HCT116 (cell line): ENCODE measurements around the gene SEZ6L2. TPM values are rescaled to one million over a fixed set of nuclear protein-coding genes. Genes with fewer than 3 reads are reported as not detected.

Source experiments
- ATAC-seq: fragments of 200-7000 bp; cut with Tn5 transposase; 2 replicates; pipeline ENCODE4 v1.9.1; 2020; ENCODE audit warnings: mild to moderate bottlenecking, moderate library complexity
- BruUV-seq: library from RNA; stranded (reverse); fragments of 400-500 nt; replicated peaks from 2 replicates; lab custom pipeline; 2021; lab: Mats Ljungman, UMichigan
- CTCF ChIA-PET: fragments of 300-600 bp; sonication (Branson Sonifier 250); formaldehyde crosslinking; loops from one replicate; lab custom pipeline; 2021; ENCODE audit warnings: antibody characterized with exemption; lab: Charles Lee
- POLR2A ChIA-PET: fragments of 300-600, 350-600 bp; sonication (Branson Sonifier 250); formaldehyde crosslinking; loops from one replicate; lab custom pipeline; 2021; ENCODE audit warnings: antibody characterized with exemption; lab: Charles Lee
- RAD21 ChIA-PET, 2 experiments: fragments of 300-600 bp; sonication (Branson Sonifier 250); formaldehyde crosslinking; loops; one replicate each; lab custom pipeline; 2023; ENCODE audit warnings: low total read pairs in 2 of 2; ENCODE audit not compliant: uncharacterized antibody in 2 of 2, unreplicated experiment in 2 of 2, low non-redundant PET in 1 of 2; lab: Charles Lee
- DNase-seq: peaks from one replicate; pipeline ENCODE4 v3.0.0-alpha.2; 2010; ENCODE audit warnings: low read depth, low spot score
- H2AFZ ChIP-seq: fragments of 200-600 bp; shearing (Covaris generic), sonication (generic); 2 replicates; pipeline ENCODE4 v1.6.1; 2017; ENCODE audit warnings: low read depth, mixed run types, mixed read lengths, antibody characterized with exemption, low read length; ENCODE audit not compliant: poor library complexity, severe bottlenecking
- H3K27ac ChIP-seq: 2 replicates; pipeline ENCODE4 v1.5.1; 2012; ENCODE audit warnings: low read depth, low read length
- H3K27me3 ChIP-seq: fragments of 200-600 bp; sonication (generic); 2 replicates; pipeline ENCODE4 v1.6.1; 2016; ENCODE audit warnings: mixed run types, low read length, mixed read lengths; ENCODE audit not compliant: insufficient read depth
- H3K36me3 ChIP-seq, 2 experiments: fragments of 200-500 bp in 1 of 2; fragments of 200-600 bp in 1 of 2; sonication (Bioruptor generic) in 1 of 2; sonication (generic) in 1 of 2; 2 replicates each; pipeline versions ENCODE4 v1.5.1 to v1.6.1; 2014 to 2016; ENCODE audit warnings: low read length in 2 of 2, inconsistent platforms in 1 of 2, mixed read lengths in 1 of 2, mixed run types in 1 of 2; ENCODE audit not compliant: insufficient read depth in 2 of 2, control insufficient read depth in 1 of 2
- H3K4me1 ChIP-seq, 2 experiments: fragments of 200-600 bp in 1 of 2; sonication (generic) in 1 of 2; 2 replicates each; pipeline versions ENCODE4 v1.5.1 to v1.6.1; 2012 to 2017; ENCODE audit warnings: low read length in 2 of 2, inconsistent platforms in 1 of 2, mild to moderate bottlenecking in 1 of 2, mixed read lengths in 1 of 2, mixed run types in 1 of 2, moderate library complexity in 1 of 2; ENCODE audit not compliant: insufficient read depth in 2 of 2, control insufficient read depth in 1 of 2
- H3K4me2 ChIP-seq: fragments of 200-600 bp; sonication (generic); 2 replicates; pipeline ENCODE4 v1.6.1; 2017; ENCODE audit warnings: mixed run types, low read length, mixed read lengths
- H3K4me3 ChIP-seq, 2 experiments: fragments of 200-600 bp in 1 of 2; sonication (generic) in 1 of 2; replicated peaks in 1 of 2; 2 replicates each; pipeline ENCODE4 v1.5.1; 2011 to 2016; ENCODE audit warnings: low read length in 2 of 2, control low read depth in 1 of 2, low read depth in 1 of 2, mild to moderate bottlenecking in 1 of 2, mixed read lengths in 1 of 2, mixed run types in 1 of 2
- H3K79me2 ChIP-seq: fragments of 200-600 bp; sonication (generic); 2 replicates; pipeline ENCODE4 v1.6.1; 2017; ENCODE audit warnings: mild to moderate bottlenecking, mixed run types, low read length, moderate library complexity, mixed read lengths; ENCODE audit not compliant: insufficient read depth
- H3K9ac ChIP-seq: fragments of 200-600 bp; sonication (generic); 2 replicates; pipeline ENCODE4 v1.6.1; 2016; ENCODE audit warnings: low read length, mixed read lengths
- H3K9me2 ChIP-seq: fragments of 200-600 bp; sonication (generic), shearing (Covaris generic); 2 replicates; pipeline ENCODE4 v1.6.1; 2017; ENCODE audit warnings: mixed run types, mild to moderate bottlenecking, moderate library complexity; ENCODE audit not compliant: insufficient read depth
- H3K9me3 ChIP-seq, 2 experiments: fragments of 200-500 bp in 1 of 2; fragments of 200-600 bp in 1 of 2; sonication (Bioruptor generic) in 1 of 2; sonication (generic) in 1 of 2; 2 replicates each; pipeline ENCODE4 v1.6.1; 2014 to 2017; ENCODE audit warnings: low read length in 2 of 2, mixed read lengths in 2 of 2, inconsistent platforms in 1 of 2, low read depth in 1 of 2, mild to moderate bottlenecking in 1 of 2, mixed run types in 1 of 2, moderate library complexity in 1 of 2; ENCODE audit not compliant: control insufficient read depth in 1 of 2, insufficient read depth in 1 of 2
- H4K20me1 ChIP-seq: fragments of 200-600 bp; sonication (generic), shearing (Covaris generic); 2 replicates; pipeline ENCODE4 v1.6.1; 2017; ENCODE audit warnings: mixed run types, mild to moderate bottlenecking, moderate library complexity; ENCODE audit not compliant: insufficient read depth
- CBX3 ChIP-seq: IDR thresholded peaks from 2 replicates; pipeline ENCODE4 v1.6.1; 2012; ENCODE audit warnings: low read depth
- EGR1 ChIP-seq: IDR thresholded peaks from 2 replicates; pipeline ENCODE4 v1.6.1; 2012; ENCODE audit warnings: low read depth
- ELF1 ChIP-seq: IDR thresholded peaks from 2 replicates; pipeline ENCODE4 v1.6.1; 2012; ENCODE audit warnings: low read depth, borderline replicate concordance
- EZH2 ChIP-seq: fragments of 200-600 bp; sonication (generic); IDR thresholded peaks from 2 replicates; pipeline ENCODE4 v1.6.1; 2017; ENCODE audit warnings: antibody characterized with exemption, mixed run types
- EZH2phosphoT487 ChIP-seq: fragments of 200-600 bp; IDR thresholded peaks from 2 replicates; pipeline ENCODE4 v1.6.1; 2018; ENCODE audit warnings: antibody characterized with exemption, borderline replicate concordance
- RAD21 ChIP-seq: IDR thresholded peaks from 2 replicates; pipeline ENCODE4 v1.6.1; 2012; ENCODE audit warnings: low read depth, mild to moderate bottlenecking
- SIN3A ChIP-seq: IDR thresholded peaks from 2 replicates; pipeline ENCODE4 v1.6.1; 2012; ENCODE audit warnings: low read depth
- SP1 ChIP-seq: IDR thresholded peaks from 2 replicates; pipeline ENCODE4 v1.6.1; 2012; ENCODE audit warnings: low read depth
- SRF ChIP-seq: IDR thresholded peaks from 2 replicates; pipeline ENCODE4 v1.6.1; 2012; ENCODE audit warnings: low read depth
- TCF7L2 ChIP-seq: IDR thresholded peaks from 2 replicates; pipeline ENCODE4 v1.7.0; 2011; ENCODE audit warnings: borderline replicate concordance, inconsistent platforms; ENCODE audit not compliant: insufficient read depth, insufficient read length; ENCODE audit errors: extremely low read depth
- intact Hi-C: fragments of 100-400 bp; cut with micrococcal nuclease; formaldehyde crosslinking; loops from 2 replicates; pipeline ENCODE4 v1.10.0; 2022
- total RNA-seq: library from RNA; stranded (reverse); gene quantifications from one replicate; pipeline ENCODE4 v1.2.1, GENCODE V29; 2021; ENCODE audit not compliant: unreplicated experiment
- TF ChIP-seq, protein P1 (sequence below): IDR thresholded peaks from 2 replicates; pipeline ENCODE4 v1.6.1; 2012; ENCODE audit warnings: low read depth
- TF ChIP-seq, protein P2 (sequence below): IDR thresholded peaks from 2 replicates; pipeline ENCODE4 v1.6.1; 2012
- TF ChIP-seq, protein P3 (sequence below): IDR thresholded peaks from 2 replicates; pipeline ENCODE4 v1.6.1; 2011; ENCODE audit warnings: mild to moderate bottlenecking, low read length, moderate library complexity; ENCODE audit not compliant: insufficient replicate concordance; ENCODE audit errors: extremely low read depth
- TF ChIP-seq, protein P4 (sequence below): IDR thresholded peaks from 2 replicates; pipeline ENCODE4 v1.6.1; 2012

SEZ6L2 gene
- total RNA-seq, 1 experiment from 2014 or later: 49.3 TPM

DNA sequence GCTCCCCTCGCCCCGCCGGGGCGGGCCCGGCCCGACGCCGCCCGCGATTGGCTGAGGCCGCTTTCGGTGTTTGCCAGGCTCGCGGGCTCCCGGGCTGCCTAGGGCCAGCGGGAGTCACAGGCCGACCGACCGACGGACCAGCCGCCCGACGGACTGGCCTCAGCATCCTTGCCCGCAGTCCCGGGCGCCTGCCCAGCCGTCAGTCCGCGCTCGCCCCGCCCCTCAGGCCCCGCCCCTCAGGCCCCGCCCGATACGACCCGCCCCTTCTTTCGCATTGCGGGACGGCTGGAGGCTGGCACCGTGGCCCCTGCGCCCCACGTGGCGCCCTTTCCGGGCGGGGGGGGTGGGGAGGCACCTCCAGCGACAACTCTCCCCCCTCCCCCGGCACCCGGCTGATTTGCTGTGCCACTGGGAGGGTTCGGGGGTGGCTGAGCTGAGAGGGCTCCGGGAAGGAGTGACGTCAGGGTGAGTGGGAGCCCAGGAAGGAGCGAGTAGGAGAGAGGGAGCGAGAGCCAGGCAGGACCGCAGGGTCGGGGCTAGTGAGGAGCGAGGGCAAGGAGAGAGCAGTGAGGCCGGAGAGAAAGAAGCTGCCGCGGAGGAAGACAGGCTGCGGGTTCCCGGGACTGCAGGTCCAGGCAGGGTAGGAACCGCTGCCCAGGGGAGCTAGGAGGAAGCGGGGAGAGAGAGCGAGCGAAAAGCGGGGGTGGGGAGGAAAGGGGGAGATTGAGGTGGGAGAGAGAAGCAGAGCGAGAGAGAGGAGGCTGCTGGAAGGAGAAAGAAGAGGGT lies 945 bp upstream of the SEZ6L2 start, which contains the start of gene ASPHD1:
Gene ASPHD1 (plus strand): TSS at position 387 of the 786 bp plus-strand sequence. CDS start 484 bp downstream, outside the sequence.
- peak within 1 kb of the TSS; percentile 93 for H3K4me2 ChIP-seq
- ATAC-seq: peak; percentile 66
- H3K27ac ChIP-seq: peak within 1 kb of the TSS; percentile 78
- H4K20me1 ChIP-seq: no peaks in the 10 kb centered on the region
- H3K9me3 ChIP-seq: no peaks in the 10 kb centered on the region
- H3K9ac ChIP-seq: peak within 1 kb of the TSS; percentile 73
- POLR2A ChIA-PET: interaction anchor here (0.7 to 2.0 kb wide), 9 partner anchors 8 to 121 kb away, joined by 3 to 9 read pairs (median 4); partner anchors contain the start of genes HIRIP3, KCTD13, PAGR1 and TMEM219
- intact Hi-C loops: no loop called here
- BruUV-seq: no TSS peak
- peak; percentile 55 for TF ChIP-seq SP1
- TF ChIP-seq, protein P1, sequence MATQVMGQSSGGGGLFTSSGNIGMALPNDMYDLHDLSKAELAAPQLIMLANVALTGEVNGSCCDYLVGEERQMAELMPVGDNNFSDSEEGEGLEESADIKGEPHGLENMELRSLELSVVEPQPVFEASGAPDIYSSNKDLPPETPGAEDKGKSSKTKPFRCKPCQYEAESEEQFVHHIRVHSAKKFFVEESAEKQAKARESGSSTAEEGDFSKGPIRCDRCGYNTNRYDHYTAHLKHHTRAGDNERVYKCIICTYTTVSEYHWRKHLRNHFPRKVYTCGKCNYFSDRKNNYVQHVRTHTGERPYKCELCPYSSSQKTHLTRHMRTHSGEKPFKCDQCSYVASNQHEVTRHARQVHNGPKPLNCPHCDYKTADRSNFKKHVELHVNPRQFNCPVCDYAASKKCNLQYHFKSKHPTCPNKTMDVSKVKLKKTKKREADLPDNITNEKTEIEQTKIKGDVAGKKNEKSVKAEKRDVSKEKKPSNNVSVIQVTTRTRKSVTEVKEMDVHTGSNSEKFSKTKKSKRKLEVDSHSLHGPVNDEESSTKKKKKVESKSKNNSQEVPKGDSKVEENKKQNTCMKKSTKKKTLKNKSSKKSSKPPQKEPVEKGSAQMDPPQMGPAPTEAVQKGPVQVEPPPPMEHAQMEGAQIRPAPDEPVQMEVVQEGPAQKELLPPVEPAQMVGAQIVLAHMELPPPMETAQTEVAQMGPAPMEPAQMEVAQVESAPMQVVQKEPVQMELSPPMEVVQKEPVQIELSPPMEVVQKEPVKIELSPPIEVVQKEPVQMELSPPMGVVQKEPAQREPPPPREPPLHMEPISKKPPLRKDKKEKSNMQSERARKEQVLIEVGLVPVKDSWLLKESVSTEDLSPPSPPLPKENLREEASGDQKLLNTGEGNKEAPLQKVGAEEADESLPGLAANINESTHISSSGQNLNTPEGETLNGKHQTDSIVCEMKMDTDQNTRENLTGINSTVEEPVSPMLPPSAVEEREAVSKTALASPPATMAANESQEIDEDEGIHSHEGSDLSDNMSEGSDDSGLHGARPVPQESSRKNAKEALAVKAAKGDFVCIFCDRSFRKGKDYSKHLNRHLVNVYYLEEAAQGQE: no peak
- TF ChIP-seq EZH2phosphoT487: no peak
- TF ChIP-seq EZH2: no peak
- TF ChIP-seq, protein P2, sequence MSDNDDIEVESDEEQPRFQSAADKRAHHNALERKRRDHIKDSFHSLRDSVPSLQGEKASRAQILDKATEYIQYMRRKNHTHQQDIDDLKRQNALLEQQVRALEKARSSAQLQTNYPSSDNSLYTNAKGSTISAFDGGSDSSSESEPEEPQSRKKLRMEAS: peak; percentile 90
- TF ChIP-seq, protein P3, sequence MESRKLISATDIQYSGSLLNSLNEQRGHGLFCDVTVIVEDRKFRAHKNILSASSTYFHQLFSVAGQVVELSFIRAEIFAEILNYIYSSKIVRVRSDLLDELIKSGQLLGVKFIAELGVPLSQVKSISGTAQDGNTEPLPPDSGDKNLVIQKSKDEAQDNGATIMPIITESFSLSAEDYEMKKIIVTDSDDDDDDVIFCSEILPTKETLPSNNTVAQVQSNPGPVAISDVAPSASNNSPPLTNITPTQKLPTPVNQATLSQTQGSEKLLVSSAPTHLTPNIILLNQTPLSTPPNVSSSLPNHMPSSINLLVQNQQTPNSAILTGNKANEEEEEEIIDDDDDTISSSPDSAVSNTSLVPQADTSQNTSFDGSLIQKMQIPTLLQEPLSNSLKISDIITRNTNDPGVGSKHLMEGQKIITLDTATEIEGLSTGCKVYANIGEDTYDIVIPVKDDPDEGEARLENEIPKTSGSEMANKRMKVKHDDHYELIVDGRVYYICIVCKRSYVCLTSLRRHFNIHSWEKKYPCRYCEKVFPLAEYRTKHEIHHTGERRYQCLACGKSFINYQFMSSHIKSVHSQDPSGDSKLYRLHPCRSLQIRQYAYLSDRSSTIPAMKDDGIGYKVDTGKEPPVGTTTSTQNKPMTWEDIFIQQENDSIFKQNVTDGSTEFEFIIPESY: no peak
- TF ChIP-seq SIN3A: no peak
- peak; percentile 46; the same call in 1 of the 2 replicates for TF ChIP-seq EGR1
- no peak for TF ChIP-seq ELF1
- no peak for TF ChIP-seq RAD21
- no peak for TF ChIP-seq TCF7L2
- no peak for TF ChIP-seq SRF
- TF ChIP-seq CBX3: no peak
- TF ChIP-seq, protein P4, sequence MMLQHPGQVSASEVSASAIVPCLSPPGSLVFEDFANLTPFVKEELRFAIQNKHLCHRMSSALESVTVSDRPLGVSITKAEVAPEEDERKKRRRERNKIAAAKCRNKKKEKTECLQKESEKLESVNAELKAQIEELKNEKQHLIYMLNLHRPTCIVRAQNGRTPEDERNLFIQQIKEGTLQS: no peak
- TF ChIP-seq, all 23 proteins: peak for 3
- Histone ChIP-seq H3K9me2 (no peaks in the 10 kb centered on the region), H3K27me3 (no peaks in the 10 kb centered on the region), H3K4me3 (peak within 1 kb of the TSS; percentile 71 to 75), H3K36me3 (no peaks in the 10 kb centered on the region), H3K79me2 (no peaks in the 10 kb centered on the region), H2AFZ (no peak within 1 kb of the TSS), H3K4me1 (peaks cover 9 to 31% of the 10 kb centered on the region in 2 experiments)
- ChIA-PET RAD21 (interaction anchor here (0.8 to 1.1 kb wide), 4 partner anchors 9 to 62 kb away, joined by 3 read pairs; partner anchors contain the start of gene TMEM219 (in 1 of the 2)), CTCF (interaction anchor here (1.3 to 1.6 kb wide), 5 partner anchors 37 to 93 kb away, joined by 3 to 10 read pairs (median 6); partner anchors contain the start of genes CDIPT, MVP and PAGR1)
- peak; percentile 29 for DNase-seq
